Fibroblast of peridontal ligament (primary cell): ENCODE results near the gene EPM2AIP1.

Experiments used
- DNase-seq: peaks from one replicate; pipeline ENCODE4 v3.0.0-alpha.2; 2010; ENCODE audit errors: extremely low read depth

Gene EPM2AIP1

DNA sequence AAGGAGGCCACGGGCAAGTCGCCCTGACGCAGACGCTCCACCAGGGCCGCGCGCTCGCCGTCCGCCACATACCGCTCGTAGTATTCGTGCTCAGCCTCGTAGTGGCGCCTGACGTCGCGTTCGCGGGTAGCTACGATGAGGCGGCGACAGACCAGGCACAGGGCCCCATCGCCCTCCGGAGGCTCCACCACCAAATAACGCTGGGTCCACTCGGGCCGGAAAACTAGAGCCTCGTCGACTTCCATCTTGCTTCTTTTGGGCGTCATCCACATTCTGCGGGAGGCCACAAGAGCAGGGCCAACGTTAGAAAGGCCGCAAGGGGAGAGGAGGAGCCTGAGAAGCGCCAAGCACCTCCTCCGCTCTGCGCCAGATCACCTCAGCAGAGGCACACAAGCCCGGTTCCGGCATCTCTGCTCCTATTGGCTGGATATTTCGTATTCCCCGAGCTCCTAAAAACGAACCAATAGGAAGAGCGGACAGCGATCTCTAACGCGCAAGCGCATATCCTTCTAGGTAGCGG is at the start of gene EPM2AIP1:
EPM2AIP1 (minus strand) TSS at position 326 of the 520 bp plus-strand sequence; CDS start at position 272, 54 bp downstream.
- no peak for DNase-seq

- DNase-seq = peak; percentile 59
Measured at GRCh38 chr3:37042712-37043111, 49.8 kb upstream of the EPM2AIP1 start.

GRCh38 chr3:37041546-37042195 is 48.7 kb upstream of the EPM2AIP1 start:
- DNase-seq = no peak

- DNase-seq = no peak
Measured at GRCh38 chr3:37040231-37040630, 47.3 kb upstream of the EPM2AIP1 start.

DNA sequence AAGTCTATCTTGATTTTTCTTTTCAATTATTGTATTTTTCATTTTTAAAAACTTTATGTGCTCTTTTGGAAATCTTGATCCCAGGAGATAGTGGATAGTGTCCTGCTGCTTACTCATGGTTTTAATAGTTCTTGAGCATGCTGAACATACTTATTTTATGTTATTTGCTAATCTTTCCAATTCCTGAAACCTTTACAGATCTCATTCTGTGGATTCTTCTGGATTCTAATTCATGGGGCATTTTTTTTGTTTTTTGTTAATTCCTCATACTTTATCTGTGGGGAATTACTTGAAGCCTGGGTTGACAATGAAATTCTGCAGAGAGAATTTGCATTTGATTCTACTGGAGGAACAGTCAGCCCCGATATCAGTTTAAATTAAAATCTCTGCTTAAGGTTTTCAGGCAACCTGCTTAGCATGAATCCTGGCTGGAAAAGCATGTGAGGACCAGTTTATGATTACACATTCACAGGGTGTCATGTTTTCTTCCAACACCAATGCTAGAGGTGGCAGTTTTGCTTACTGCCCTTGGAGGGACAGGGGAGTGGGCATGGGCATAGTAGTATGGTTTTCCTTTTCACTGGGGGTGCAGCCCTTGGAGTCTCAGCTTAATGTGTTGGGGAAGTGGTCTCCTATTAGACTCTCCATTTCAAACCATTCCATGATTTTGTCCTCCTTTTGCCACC is 46.4 kb upstream of the EPM2AIP1 start:
- DNase-seq = no peak

GRCh38 chr3:37037352-37037751 is 44.4 kb upstream of the EPM2AIP1 start:
- no peak for DNase-seq

DNA sequence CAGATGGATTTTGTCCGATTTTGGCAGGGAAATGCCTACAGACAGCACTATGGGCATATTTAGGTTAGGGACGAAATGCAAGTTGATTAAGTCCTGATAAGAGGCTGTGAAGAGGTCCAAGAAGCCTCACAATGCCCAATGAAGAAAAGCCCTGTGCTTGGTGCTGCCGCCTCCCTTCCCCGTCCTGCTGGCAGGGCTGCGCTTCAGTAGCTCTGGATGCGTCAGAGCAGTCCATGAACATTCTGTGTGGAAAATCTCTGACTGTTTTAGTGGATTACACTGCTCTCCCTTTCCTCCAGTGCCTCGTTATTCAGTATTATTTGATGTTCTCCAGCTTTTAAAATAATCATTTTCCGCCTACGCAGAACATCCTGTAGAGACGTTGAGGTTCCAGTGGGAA is 40.0 kb upstream of the EPM2AIP1 start:
- DNase-seq = no peak

DNA sequence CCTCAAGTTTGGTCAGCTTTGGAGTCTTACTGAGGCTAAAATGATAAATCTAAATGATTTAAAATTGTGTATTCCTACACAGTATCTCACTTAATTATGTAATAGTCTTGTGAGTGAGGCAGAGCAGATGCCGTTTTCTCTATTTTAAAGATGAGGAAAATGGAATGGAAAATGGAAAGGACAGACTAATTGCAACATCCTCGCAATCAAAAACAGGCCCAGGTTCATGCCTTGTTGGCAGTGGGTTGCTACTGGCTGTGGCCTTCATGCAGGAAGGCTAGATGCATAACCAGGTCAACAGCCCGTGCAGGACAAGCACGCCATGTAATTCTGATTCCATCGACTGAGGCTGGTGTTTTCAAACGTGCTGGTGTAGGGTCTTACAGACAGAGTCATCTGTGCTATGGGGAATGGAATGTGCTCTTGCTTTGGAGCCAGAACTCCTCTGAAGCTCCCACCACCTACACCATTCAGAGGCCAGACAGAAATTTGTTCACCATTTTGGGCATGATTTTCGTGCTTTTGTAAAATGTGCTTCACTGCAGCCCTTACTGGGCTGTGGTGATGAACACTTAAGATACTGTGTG is 38.3 kb upstream of the EPM2AIP1 start:
- no peak for DNase-seq

DNA sequence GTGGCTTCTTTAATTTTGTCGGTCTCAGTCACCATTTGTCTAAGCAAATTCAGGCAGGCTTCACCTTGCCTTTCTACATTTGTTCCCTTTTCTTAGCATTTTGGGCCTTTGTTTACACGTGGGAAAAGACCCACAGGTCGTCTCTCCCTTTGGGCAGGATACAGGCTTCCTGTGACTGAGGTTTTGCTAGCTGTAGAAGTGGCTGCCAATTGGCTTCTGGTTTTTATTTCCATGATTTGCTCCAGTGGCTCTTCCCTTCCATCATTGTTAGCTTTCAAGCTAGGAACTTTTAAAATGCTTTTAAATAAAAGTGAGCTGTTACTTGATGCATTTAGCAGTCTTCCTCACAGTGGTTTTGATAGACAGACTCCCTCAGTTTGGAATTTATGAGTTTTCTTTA is 37.7 kb upstream of the EPM2AIP1 start:
- no peak for DNase-seq

- DNase-seq = no peak
Measured at GRCh38 chr3:37029516-37030163, 36.7 kb upstream of the EPM2AIP1 start.

- DNase-seq = no peak
Measured at GRCh38 chr3:37029111-37029510, 36.2 kb upstream of the EPM2AIP1 start.

DNA sequence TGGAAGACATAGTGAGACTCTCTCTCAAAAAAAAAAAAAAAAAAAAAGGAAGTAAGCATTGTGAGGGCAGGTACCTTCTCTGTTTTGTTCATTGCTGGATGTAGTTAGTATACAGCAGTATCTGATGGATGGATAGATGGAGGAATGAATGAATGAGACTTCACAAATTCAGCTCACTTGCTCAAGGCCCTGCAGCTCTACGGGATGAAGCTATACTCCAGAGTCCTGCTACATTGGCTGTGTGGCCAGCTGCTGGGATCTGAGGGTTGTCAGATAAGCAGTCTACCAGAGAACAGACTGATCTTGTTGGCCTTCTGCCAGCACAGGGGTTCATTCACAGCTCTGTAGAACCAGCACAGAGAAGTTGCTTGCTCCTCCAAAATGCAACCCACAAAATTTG is 35.4 kb upstream of the EPM2AIP1 start:
- DNase-seq = no peak

DNA sequence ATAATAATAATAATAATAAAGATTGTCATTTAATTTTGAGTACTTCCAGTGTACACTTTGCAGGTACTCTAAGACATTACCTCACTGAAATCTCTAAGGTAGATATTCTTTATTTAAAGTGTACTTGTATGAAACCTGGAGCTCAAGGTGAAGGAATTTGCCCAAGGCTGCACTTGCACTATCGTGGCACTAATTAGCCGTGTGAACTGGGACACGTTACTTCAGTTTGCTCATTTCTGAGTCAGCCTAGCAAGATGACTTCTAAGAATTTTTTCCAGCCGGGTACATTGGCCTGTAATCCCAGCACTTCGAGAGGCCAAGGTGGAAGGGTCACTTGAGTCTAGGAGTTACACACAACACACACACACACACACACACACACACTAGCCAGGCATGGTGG is 33.9 kb upstream of the EPM2AIP1 start:
- no peak for DNase-seq

DNA sequence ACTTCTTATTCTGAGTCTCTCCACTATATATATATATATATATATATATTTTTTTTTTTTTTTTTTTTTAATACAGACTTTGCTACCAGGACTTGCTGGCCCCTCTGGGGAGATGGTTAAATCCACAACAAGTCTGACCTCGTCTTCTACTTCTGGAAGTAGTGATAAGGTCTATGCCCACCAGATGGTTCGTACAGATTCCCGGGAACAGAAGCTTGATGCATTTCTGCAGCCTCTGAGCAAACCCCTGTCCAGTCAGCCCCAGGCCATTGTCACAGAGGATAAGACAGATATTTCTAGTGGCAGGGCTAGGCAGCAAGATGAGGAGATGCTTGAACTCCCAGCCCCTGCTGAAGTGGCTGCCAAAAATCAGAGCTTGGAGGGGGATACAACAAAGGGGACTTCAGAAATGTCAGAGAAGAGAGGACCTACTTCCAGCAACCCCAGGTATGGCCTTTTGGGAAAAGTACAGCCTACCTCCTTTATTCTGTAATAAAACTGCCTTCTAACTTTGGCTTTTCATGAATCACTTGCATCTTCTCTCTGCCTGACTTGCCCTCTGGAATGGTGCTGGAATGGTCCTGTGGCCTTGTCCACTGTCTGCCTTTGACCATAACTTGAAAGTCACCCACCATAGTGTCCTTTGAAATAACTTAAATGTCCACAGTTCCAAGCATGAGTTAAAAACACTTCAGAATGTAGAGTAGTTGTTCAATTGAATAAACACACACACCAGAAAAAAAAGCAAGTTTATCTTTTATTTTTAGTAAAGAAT is 32.8 kb upstream of the EPM2AIP1 start:
- no peak for DNase-seq

- DNase-seq = no peak
Measured at GRCh38 chr3:37024820-37025405, 32.0 kb upstream of the EPM2AIP1 start.

- DNase-seq = peak; percentile 61
Measured at GRCh38 chr3:37024092-37024491, 31.2 kb upstream of the EPM2AIP1 start.

GRCh38 chr3:37017683-37018082 is 24.8 kb upstream of the EPM2AIP1 start:
- no peak for DNase-seq

- DNase-seq = no peak
Measured at GRCh38 chr3:37016903-37017302, 24.0 kb upstream of the EPM2AIP1 start.

DNA sequence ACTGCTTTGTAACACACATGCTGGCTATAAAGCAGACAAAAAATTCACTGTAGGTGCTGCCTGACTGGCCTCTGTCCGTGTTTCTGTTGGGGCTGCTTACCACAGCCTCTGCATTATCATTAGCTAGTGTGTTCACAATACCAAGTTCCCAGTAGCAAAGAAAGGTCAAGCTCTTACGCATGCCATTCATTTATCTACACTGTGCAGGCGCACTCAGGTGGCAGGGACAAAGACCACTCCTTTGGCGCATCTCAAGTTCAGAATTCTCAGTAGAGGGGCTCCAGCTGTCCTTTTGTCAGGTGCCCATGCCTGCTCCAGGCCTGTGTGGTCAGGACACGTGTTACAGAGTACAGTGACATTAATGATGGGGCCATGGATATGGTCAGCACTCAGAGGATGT is 22.7 kb upstream of the EPM2AIP1 start:
- no peak for DNase-seq

- DNase-seq = no peak
Measured at GRCh38 chr3:37014620-37015019, 21.7 kb upstream of the EPM2AIP1 start.
